ENCODE measurements around the gene PDX1.
"Not testable (repeated sequence)": the region's sequence is repeated elsewhere in the genome, so short reads cannot be mapped to it uniquely, and the experiment has no call there.

Gene PDX1

DNA sequence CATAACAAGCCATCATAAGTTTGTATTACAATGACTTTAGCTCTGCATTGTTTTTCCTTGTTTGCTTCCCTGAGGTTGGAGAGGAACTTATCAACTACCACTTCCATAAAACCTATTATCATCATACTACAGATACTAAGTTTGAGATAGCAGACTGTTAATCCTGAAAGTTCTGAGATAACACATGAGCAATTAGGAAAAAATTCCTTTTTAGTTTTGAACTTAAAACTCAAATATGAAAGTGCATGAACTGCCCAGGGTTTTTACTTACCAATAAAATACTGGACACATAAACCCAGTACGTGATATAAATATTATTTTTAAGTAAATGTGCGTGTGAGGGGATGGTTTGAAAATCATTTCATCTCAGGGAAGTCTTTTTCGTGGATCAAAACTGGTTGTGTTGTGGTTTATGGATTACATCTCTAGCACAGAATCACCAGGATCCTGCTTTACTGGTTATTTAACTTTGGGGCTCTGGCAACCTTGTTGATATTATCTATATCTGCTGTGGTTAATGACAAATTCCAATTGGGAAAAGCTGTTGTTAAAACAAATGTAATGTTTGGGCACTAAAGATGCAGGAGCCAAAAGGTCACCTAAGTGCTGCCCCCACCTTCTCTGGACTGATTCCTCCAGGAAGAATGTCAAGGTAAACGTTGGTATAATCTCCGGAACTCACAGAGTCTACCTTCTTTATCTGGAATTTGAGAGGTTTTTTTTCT lies 36.9 kb downstream of the PDX1 start:
- DNase-seq (ENCODE audit: low spot score), result no peak

DNA sequence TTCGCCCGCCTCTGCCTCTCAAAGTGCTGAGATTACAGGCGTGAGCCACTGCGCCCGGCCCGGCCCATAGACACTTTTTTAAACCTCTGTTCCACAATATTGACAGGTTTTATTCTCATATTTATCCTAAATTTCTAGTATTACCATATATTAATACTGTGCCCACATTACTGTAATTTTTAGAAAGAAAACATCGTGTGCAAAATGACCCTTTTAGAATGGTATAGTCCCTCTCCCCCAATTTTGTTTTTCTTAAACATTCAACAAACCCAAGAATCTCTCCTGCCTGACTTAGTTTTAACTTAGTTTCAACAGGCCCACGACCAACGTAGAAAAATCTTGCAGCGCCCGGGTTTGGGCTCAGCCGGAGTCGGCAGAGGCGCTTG lies 40.2 kb downstream of the PDX1 start:
- DNase-seq (ENCODE audit: low spot score), result no peak

GRCh38 chr13:27960362-27961226 lies 40.8 kb downstream of the PDX1 start:
- DNase-seq (ENCODE audit: low spot score), result peak; percentile 65

GRCh38 chr13:27961227-27962085 lies 41.7 kb downstream of the PDX1 start:
- no peak for DNase-seq (ENCODE audit: low spot score)

DNA sequence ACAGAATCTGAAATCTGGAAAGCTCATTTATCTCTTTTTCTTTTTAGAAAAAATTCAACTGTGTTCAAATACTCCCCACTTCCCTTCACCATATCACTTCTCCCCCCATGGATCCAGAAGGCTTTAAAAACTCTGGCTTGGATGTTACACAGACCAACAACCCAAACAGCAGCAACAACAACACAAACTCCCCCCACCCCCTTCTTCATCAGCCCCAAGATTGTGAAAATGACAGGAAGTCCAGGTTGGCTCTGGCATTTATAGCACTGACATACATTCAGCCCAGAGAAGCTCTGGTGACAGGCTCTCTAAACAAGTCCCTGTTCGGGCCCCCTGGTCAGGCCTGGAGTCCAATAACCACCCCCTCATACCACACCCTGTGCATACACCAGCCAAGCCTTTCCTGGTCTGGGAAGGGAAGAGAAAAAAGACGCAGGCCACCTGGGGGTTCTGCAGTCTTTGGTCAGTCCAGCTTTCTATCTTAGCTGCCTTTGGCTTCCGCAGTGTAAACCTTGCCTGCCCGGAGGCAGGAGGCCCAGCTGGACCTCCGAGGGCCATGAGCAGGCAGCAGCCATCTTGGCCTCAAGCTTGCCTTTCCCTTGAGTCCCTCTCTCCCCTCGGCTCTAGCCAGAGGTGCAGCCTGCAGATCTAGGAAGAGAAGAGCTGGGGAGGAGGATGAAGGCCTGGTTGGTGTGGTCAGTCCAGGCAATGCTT lies 42.5 kb downstream of the PDX1 start:
- no peak for DNase-seq (ENCODE audit: low spot score)

DNA sequence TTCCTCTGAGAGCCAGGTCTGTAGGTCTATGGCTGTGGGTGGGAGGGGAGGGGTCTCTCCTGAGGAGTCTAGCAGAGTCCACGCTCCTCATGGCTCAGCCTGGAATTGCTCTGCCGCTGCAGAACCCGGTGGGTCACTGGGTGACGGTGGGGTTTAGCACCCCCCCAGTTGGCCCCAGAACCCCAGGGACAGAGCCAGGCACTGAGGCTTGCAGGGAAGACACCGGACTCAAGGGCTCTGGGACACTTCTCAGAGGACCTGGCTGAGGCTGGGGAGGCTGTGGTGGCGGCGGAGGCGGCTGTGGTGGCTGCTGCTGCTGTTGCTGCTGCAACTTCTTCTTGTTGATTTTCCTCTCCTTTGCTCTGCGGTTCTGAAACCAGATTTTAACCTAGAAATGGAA lies 43.2 kb downstream of the PDX1 start:
- DNase-seq (ENCODE audit: low spot score), result no peak

DNA sequence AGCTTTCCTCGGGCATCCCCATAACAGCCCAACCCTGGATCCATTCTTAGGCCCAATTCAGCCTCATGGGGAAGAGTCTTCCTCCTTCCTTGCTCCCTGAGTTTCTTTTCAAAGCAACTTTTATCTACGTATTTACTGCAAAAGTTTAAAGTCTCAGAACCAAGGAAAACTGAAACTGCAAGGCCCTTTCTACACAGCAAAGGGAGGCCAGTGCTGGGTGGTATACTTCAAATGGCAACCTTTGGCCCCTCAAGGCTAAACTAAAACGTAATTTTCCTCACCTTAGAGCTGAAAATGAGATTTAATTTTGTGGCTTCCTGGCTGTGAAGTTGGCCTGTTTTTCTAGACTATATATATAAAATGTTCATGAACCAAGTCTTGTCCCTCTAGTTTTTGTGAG lies 43.7 kb downstream of the PDX1 start:
- no peak for DNase-seq (ENCODE audit: low spot score)

DNA sequence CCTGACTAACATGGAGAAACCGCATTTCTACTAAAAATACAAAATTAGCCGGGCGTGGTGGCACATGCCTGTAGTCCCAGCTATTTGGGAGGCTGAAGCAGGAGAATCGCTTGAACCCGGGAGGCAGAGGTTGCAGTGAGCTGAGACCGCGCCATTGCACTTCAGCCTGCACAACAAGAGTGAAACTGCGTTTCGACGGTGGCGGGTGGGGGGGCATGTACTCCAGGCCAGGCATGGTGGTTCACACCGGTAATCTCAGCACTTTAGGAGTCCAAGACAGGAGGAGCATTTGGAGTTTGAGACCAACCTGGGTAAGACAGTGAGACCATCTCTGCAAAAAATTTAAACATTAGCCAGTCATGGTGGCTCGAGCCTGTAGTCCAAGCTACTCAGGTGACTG lies 44.4 kb downstream of the PDX1 start:
- DNase-seq (ENCODE audit: low spot score), result not testable (repeated sequence)

DNA sequence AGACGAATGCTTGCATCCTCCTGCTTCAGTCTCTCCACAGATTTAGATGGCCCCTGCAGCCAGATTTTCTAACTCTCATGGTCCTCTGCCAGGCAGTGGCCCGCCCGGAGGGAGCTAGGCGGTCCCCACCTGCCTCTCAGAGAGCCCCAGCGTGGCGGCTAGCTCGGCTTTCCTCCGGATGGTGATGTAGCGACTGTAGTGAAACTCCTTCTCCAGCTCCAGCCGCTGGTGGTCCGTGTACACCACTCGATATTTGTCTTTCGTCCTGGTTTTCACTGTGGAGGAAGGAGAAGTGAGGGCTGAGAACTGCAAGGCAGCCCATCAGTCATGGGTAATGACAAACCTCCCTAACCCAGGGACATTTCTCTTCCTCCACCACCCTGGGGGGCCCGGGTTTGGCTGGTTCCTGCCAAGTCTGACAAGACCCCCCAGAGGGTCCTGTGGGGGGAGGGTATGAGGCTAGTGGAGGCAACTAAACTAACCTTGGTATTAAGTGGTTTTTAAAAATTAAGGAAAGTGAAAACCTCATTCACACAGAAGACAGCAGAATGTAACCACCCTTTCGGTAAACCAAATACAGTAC lies 45.0 kb downstream of the PDX1 start:
- no peak for DNase-seq (ENCODE audit: low spot score)

DNA sequence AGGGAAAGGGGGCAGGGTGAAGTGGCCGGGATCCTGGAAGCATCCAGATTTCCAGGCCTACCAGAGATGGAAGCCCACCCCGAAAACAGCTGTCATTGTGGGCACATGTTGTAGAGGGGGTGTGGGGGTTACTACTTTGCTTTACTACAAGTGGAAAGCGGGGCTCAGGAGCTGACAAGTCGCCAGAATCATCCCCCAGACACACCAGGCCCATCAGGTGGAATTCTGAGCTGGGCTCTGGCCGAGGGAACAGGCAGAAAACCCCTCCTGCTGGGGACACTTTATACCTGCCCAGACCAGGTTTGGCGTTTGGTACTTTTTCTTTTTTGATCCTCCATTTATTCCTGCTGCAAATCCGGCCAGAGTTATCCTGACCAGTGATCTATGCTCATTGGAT lies 45.5 kb downstream of the PDX1 start:
- DNase-seq (ENCODE audit: low spot score), result no peak

GRCh38 chr13:27965740-27966640 lies 46.2 kb downstream of the PDX1 start:
- peak; percentile 64 for DNase-seq (ENCODE audit: low spot score)

GRCh38 chr13:27966641-27967202 lies 46.9 kb downstream of the PDX1 start:
- no peak for DNase-seq (ENCODE audit: low spot score)

GRCh38 chr13:27967203-27967735 lies 47.5 kb downstream of the PDX1 start:
- no peak for DNase-seq (ENCODE audit: low spot score)

DNA sequence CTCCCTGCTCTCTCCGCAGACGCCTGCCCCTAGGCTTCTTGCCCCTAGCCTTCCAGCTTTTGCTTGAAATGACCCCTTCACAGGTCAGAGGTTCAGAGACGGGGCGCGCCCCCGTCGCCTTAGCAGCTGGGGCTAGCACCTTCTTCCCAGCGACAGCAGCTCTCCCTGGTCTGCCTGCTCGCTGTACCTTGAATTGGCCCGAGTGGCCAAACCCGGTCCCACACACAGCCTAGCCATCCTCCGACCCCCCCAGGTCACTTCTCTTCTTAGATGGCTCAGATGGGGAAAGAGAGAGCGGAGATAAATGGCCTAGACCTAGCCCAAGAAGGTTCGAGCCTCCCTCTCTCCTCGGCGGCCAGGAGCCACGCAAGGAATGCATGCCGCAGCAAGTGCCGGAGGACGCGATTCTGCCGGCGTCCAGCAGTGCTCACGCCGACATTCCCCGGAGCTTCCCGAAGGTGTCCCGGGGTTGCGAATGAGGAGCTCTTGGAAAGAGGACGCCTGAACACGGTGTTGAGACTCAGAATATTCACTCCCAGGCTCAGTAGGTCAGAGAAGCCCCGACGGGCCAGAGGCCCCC lies 48.0 kb downstream of the PDX1 start:
- no peak for DNase-seq (ENCODE audit: low spot score)

DNA sequence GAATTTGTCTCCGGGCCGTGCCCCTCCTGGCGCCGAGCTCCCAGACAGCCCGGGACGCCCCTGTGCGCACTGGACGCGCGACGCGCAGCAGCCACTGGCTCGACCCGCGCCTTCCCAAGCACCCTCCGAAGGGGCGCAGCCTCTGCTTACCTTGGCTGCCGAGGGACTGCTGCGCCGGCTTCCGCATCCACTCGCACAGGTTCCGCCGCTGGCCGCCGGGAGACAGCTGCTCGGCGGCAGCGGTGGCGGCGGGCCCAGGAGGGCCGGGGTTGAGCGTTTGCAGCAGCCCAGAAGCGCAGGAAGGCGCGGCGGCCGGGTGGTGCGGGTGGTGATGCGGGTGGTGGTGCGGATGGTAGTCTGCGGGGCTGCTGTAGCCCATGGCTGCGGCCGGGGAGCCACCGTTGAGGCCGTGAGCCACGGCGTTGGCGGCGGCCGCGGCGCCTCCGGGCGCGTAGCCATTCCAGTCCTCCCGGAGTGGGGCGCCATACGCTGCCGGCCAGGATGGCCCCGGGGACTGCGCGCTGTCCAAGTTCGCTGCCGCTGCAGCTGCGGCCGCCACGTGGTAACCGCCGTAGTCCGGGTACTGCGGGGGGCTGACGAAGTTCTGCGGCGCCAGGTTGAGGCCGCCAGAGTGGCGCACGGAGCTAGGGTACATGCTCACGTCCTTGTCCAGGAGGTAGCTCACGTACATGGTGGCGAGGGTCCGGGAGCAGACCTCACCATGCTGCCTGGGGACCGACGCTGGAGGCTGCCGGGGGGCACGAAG lies 48.7 kb downstream of the PDX1 start:
- no peak for DNase-seq (ENCODE audit: low spot score)

DNA sequence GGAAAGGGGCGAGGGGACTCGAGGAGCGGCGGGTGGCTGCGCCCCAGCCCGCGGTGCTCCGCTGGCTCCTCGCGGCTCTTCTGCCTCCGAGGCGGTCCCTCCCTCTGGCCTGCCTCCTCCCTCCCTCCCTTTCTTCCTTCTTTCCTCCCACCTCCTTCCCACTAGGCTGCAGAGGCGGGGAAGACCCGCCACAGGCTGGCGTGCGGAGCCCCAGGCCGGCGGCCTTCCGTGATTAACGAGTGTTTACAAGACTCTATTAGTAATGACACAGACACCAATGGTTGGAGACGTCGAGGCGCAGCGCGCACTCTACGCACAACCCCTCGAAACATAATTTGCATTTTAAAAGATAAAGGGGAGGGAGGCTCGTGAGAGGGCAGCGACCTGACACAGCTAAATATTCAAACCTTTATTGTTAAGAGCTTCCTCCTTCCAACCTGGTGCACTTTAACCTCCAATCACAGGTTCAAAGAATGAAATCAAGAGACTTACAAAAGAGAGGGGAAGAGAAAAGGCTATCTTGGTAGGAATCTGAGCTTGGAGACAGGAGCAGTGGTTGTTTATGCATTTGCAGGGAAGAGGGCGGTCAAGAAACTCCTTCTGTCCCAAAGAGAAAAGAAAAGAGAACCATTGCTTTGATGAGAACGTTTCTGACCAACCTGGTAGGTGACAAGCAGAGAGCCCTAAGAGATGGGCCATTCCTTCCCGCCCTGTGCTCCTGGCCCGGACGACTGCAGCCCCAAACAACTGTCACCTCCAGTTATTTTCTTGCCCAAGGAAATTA lies 49.5 kb downstream of the PDX1 start, which contains the start of gene CDX2:
Gene CDX2, minus strand, starts transcription at position 234 of the 784 bp plus-strand sequence. CDS start 309 bp downstream, outside the sequence.
- no peak for DNase-seq (ENCODE audit: low spot score)

DNA sequence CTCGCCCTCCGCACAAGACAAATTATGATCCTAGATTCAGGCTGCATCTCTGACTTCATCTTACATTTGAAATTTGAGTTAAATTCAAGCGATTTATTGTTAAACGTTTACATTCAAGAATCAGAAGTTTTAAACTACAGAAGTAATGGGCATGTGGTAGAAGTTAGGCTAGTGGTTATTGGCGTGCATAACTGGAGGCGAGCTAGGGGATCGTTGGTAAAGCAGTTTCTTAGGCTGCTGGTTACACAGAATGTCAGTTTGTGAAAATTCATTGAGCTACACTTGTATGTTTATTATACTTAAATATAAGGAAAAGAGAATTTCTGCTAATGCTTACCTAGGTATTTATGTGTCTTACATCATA lies 50.0 kb downstream of the PDX1 start:
- no peak for DNase-seq (ENCODE audit: low spot score)
